ENCODE data around the gene GBF1.

GRCh38 chr10:102418622-102419268, 173.4 kb downstream of the GBF1 start, which contains the start of gene PSD:
- TF ChIP-seq CTCF (IDR thresholded peaks at IDR 0.05) = no peak
- TF ChIP-seq POLR2A (IDR thresholded peaks at IDR 0.05) = no peak

Data from body of pancreas (tissue), 4 donors.